HepG2 (cell line): ENCODE results near the gene BIRC2. TPM values are rescaled to one million over a fixed set of nuclear protein-coding genes. Genes with fewer than 3 reads are reported as not detected.

Experiments
- ATAC-seq: fragments of 200-7000 bp; cut with Tn5 transposase; 3 replicates; pipeline ENCODE4 v1.9.1; 2020; ENCODE audit warnings: mild to moderate bottlenecking, moderate library complexity
- BruUV-seq: library from RNA; stranded (reverse); fragments of 400-500 nt; replicated peaks from 2 replicates; lab custom pipeline; 2021; lab: Mats Ljungman, UMichigan
- CTCF ChIA-PET: fragments of 300-600 bp; formaldehyde crosslinking; extraction: SDS; loops from one replicate; lab custom pipeline; 2021; ENCODE audit warnings: low total read pairs, inconsistent platforms, low intra/inter-chr PET ratio; lab: Yijun Ruan, JAX
- POLR2A ChIA-PET: fragments of 350-600 bp; sonication (Branson Sonifier 250); formaldehyde crosslinking; loops from one replicate; lab custom pipeline; 2020; ENCODE audit warnings: antibody characterized with exemption, inconsistent platforms; lab: Yijun Ruan, JAX
- DNase-seq: peaks from one replicate; pipeline ENCODE4 v3.0.0-alpha.2; 2015; ENCODE audit warnings: low spot score
- FAIRE-seq: peaks from 3 replicates; lab custom pipeline; 2011; peaks lifted over from hg19 to GRCh38; lab: Jason Lieb, UNC
- H2AFZ ChIP-seq: one replicate; pipeline ENCODE4 v1.6.1; 2011; ENCODE audit warnings: low read length, inconsistent platforms
- H3K27ac ChIP-seq: fragments of 300-600 bp; 3 replicates; pipeline ENCODE4 v1.8.0; 2011; ENCODE audit warnings: mixed run types, mild to moderate bottlenecking, mixed read lengths, low read length, inconsistent platforms; ENCODE audit not compliant: insufficient read depth; ENCODE audit errors: extremely low read length
- H3K27me3 ChIP-seq, 2 experiments: fragments of 200-600 bp in 1 of 2; 2 replicates in 1 of 2; 3 replicates in 1 of 2; pipeline versions ENCODE4 v1.6.0 to v1.8.0; 2011; ENCODE audit warnings: low read length in 2 of 2, mild to moderate bottlenecking in 2 of 2, moderate library complexity in 2 of 2, inconsistent platforms in 1 of 2; ENCODE audit not compliant: insufficient read depth in 2 of 2, control insufficient read depth in 1 of 2
- H3K36me3 ChIP-seq, 2 experiments: fragments of 200-600 bp in 1 of 2; replicated peaks in 1 of 2; 2 replicates in 1 of 2; 3 replicates in 1 of 2; pipeline versions ENCODE4 v1.5.1 to v1.8.0; 2011; ENCODE audit warnings: low read length in 2 of 2, inconsistent platforms in 1 of 2; ENCODE audit not compliant: insufficient read depth in 2 of 2, control insufficient read depth in 1 of 2
- H3K4me1 ChIP-seq: 2 replicates; pipeline ENCODE4 v1.5.1; 2012; ENCODE audit warnings: low read length, inconsistent platforms; ENCODE audit not compliant: insufficient read depth
- H3K4me2 ChIP-seq: 2 replicates; pipeline ENCODE4 v1.6.0; 2011; ENCODE audit warnings: low read depth, low read length, inconsistent platforms
- H3K4me3 ChIP-seq, 3 experiments: fragments of 200-600 bp in 1 of 3; sonication (generic), shearing (Covaris generic) in 1 of 3; replicated peaks in 1 of 3; 2 replicates each; pipeline ENCODE4 v1.5.1; 2011 to 2016; ENCODE audit warnings: low read length in 3 of 3, inconsistent platforms in 2 of 3, low read depth in 2 of 3, mild to moderate bottlenecking in 2 of 3, control low read depth in 1 of 3, mixed read lengths in 1 of 3; ENCODE audit not compliant: insufficient read depth in 1 of 3
- H3K79me2 ChIP-seq: one replicate; pipeline ENCODE4 v1.6.1; 2011; ENCODE audit warnings: low read length, inconsistent platforms; ENCODE audit not compliant: insufficient read depth
- H3K9ac ChIP-seq: 2 replicates; pipeline ENCODE4 v1.6.0; 2011; ENCODE audit warnings: mild to moderate bottlenecking, low read depth, low read length, inconsistent platforms; ENCODE audit not compliant: insufficient read depth
- H3K9me3 ChIP-seq: 2 replicates; pipeline ENCODE4 v1.5.1; 2012; ENCODE audit warnings: mild to moderate bottlenecking, low read length
- H4K20me1 ChIP-seq: 2 replicates; pipeline ENCODE4 v1.6.0; 2011; ENCODE audit warnings: inconsistent platforms, mild to moderate bottlenecking, low read length, moderate library complexity; ENCODE audit not compliant: insufficient read depth
- CAMTA2 ChIP-seq: sonication (generic); formaldehyde crosslinking; IDR thresholded peaks from 2 replicates; pipeline ENCODE4 v1.4.0; 2020; ENCODE audit warnings: mild to moderate bottlenecking, missing genetic modification reagents, borderline replicate concordance
- CTCF ChIP-seq: sonication (generic); formaldehyde crosslinking; IDR thresholded peaks from 2 replicates; pipeline ENCODE4 v1.5.0; 2020; ENCODE audit warnings: mild to moderate bottlenecking, missing genetic modification reagents, moderate library complexity
- ERF ChIP-seq: IDR thresholded peaks from 2 replicates; pipeline ENCODE4 v1.6.1; 2018; ENCODE audit warnings: missing biosample characterization, missing genetic modification reagents
- HDAC2 ChIP-seq: sonication (generic); formaldehyde crosslinking; IDR thresholded peaks from 2 replicates; pipeline ENCODE4 v1.4.0; 2020; ENCODE audit warnings: missing genetic modification reagents
- HOXA9 ChIP-seq: sonication (generic); formaldehyde crosslinking; IDR thresholded peaks from 2 replicates; pipeline ENCODE4 v1.8.1; 2022; ENCODE audit warnings: missing genetic modification reagents, mild to moderate bottlenecking, moderate library complexity, borderline replicate concordance
- KDM2A ChIP-seq: sonication (generic); formaldehyde crosslinking; IDR thresholded peaks from 2 replicates; pipeline ENCODE4 v1.4.0; 2020; ENCODE audit warnings: low read depth, missing genetic modification reagents, borderline replicate concordance
- NFIC ChIP-seq: IDR thresholded peaks from 2 replicates; pipeline ENCODE4 v1.6.1; 2012; ENCODE audit warnings: mild to moderate bottlenecking, low read length, inconsistent platforms
- NR2C2 ChIP-seq: sonication (generic); formaldehyde crosslinking; IDR thresholded peaks from 2 replicates; pipeline ENCODE4 v1.4.0; 2020; ENCODE audit warnings: missing genetic modification reagents, mild to moderate bottlenecking, moderate library complexity, borderline replicate concordance
- PREB ChIP-seq: sonication (generic); formaldehyde crosslinking; IDR thresholded peaks from 2 replicates; pipeline ENCODE4 v1.4.0; 2020; ENCODE audit warnings: missing genetic modification reagents
- RFX3 ChIP-seq: IDR thresholded peaks from 2 replicates; pipeline ENCODE4 v1.6.1; 2016; ENCODE audit warnings: missing biosample characterization, missing genetic modification reagents
- SAP130 ChIP-seq: IDR thresholded peaks from 2 replicates; pipeline ENCODE4 v1.6.1; 2016; ENCODE audit warnings: low read depth
- SMC3 ChIP-seq: IDR thresholded peaks from 2 replicates; pipeline ENCODE4 v1.6.1; 2011; ENCODE audit warnings: low read length, improper control_type of control experiment
- SOX6 ChIP-seq, 2 experiments: fragments of 450-650 bp in 1 of 2; sonication (generic) in 1 of 2; formaldehyde crosslinking in 1 of 2; IDR thresholded peaks; 2 replicates each; pipeline versions ENCODE4 v1.4.0 to v1.6.1; 2017 to 2020; ENCODE audit warnings: antibody characterized with exemption in 1 of 2, mild to moderate bottlenecking in 1 of 2, missing genetic modification reagents in 1 of 2
- STAG1 ChIP-seq: sonication (generic); formaldehyde crosslinking; IDR thresholded peaks from 2 replicates; pipeline ENCODE4 v1.4.0; 2020; ENCODE audit warnings: missing genetic modification reagents
- SYNCRIP ChIP-seq: fragments of 200-400 bp; formaldehyde crosslinking; IDR thresholded peaks from 2 replicates; pipeline ENCODE4 v1.6.1; 2018; ENCODE audit warnings: mild to moderate bottlenecking, low read depth, low read length; ENCODE audit not compliant: insufficient read depth
- TCF7 ChIP-seq: sonication (generic); IDR thresholded peaks from 2 replicates; pipeline ENCODE4 v1.6.1; 2016; ENCODE audit warnings: antibody characterized with exemption, low read depth
- TEAD3 ChIP-seq: optimal IDR thresholded peaks from 2 replicates; pipeline ENCODE3; 2016; ENCODE audit warnings: borderline replicate concordance
- WIZ ChIP-seq: sonication (generic); formaldehyde crosslinking; IDR thresholded peaks from 2 replicates; pipeline ENCODE4 v1.5.1; 2020; ENCODE audit warnings: mild to moderate bottlenecking, missing genetic modification reagents
- ZIK1 ChIP-seq: sonication (generic); formaldehyde crosslinking; IDR thresholded peaks from 2 replicates; pipeline ENCODE4 v1.5.0; 2020; ENCODE audit warnings: mild to moderate bottlenecking, low read depth, missing genetic modification reagents, borderline replicate concordance
- ZNF333 ChIP-seq: sonication (generic); formaldehyde crosslinking; IDR thresholded peaks from 2 replicates; pipeline ENCODE4 v1.4.0; 2020; ENCODE audit warnings: mild to moderate bottlenecking, missing genetic modification reagents, borderline replicate concordance
- ZNF567 ChIP-seq: sonication (generic); formaldehyde crosslinking; IDR thresholded peaks from 2 replicates; pipeline ENCODE4 v1.8.1; 2023; ENCODE audit warnings: mild to moderate bottlenecking, missing genetic modification reagents, borderline replicate concordance
- ZNF569 ChIP-seq: sonication (generic); formaldehyde crosslinking; IDR thresholded peaks from 2 replicates; pipeline ENCODE4 v1.5.0; 2020; ENCODE audit warnings: mild to moderate bottlenecking, missing genetic modification reagents, moderate library complexity, borderline replicate concordance
- WGBS: methylation state at CpG from one replicate; pipeline ENCODE4 v1.1.6; 2017; ENCODE audit warnings: low lambda C conversion rate; 5-methylcytosine and 5-hydroxymethylcytosine counted together
- in situ Hi-C: cut with HindIII; loops from 2 replicates; pipeline ENCODE4 v1.10.0; 2017; ENCODE audit warnings: low pct_unique_long_range_greater_than_20kb; ENCODE audit not compliant: extremely low pct_ligation_motif_present
- intact Hi-C: fragments of 100-400 bp; cut with micrococcal nuclease; formaldehyde crosslinking; loops from one replicate; pipeline ENCODE4 v1.10.0; 2022; ENCODE audit not compliant: unreplicated experiment
- polyA plus RNA-seq, 8 experiments: library from polyadenylated mRNA; depleted of rRNA in 3 of 8; stranded (reverse) in 7 of 8; unstranded in 1 of 8; fragments of >200 nt; fragmentation: Illumina TruSeq in 4 of 8; extraction: Trizol in 4 of 8; gene quantifications; 2 replicates each; pipeline versions ENCODE4 v1.2.1 to v1.2.3, GENCODE V29; 2011 to 2016; ENCODE audit warnings: low read depth in 4 of 8, missing spikeins in 1 of 8, mixed read lengths in 1 of 8; ENCODE audit not compliant: insufficient read depth in 1 of 8
- total RNA-seq, 5 experiments: library from RNA; depleted of rRNA; stranded (reverse); fragments of >200 nt; fragmentation: Illumina TruSeq; extraction: Trizol; gene quantifications; 2 replicates each; pipeline ENCODE4 v1.2.3, GENCODE V29; 2016; ENCODE audit warnings: low read depth in 1 of 5

Gene BIRC2
- total and polyA plus RNA-seq, 2 of the 13 experiments (the other 11 are each of a cell fraction or from before 2014, with no cell fraction given): 61.7 to 62.2 TPM

GRCh38 chr11:102390667-102391465 lies 43.9 kb downstream of the BIRC2 start:
- H3K4me3 ChIP-seq: no peak overlapping the region
- FAIRE-seq: peak; percentile 83
- CTCF ChIA-PET: interaction anchor here (0.7 to 2.2 kb wide), 3 partner anchors 61 to 275 kb away, joined by 3 to 24 read pairs (median 4); no protein-coding TSS in a partner anchor
- WGBS: 63% methylated on average over 11 of the region's 12 CpGs
- BruUV-seq: no TSS peak
- intact Hi-C loops (loop anchor here (1.0 to 5.0 kb wide), 4 partner anchors 44 to 224 kb away; partner anchors contain the start of genes BIRC2 and TMEM123), in situ Hi-C loops (no loop called here)
- H3K27ac ChIP-seq: no peak overlapping the region
- peaks cover 2% of the 10 kb centered on the region for H3K79me2 ChIP-seq
- H3K36me3 ChIP-seq: peaks cover 2 to 8% of the 10 kb centered on the region in 2 experiments; a peak in 3 of 5 replicates
- H3K9ac ChIP-seq: no peak overlapping the region
- no peak overlapping the region for H3K4me2 ChIP-seq
- peak; percentile 70 for DNase-seq
- no peak overlapping the region for H2AFZ ChIP-seq
- no peaks in the 10 kb centered on the region for H3K9me3 ChIP-seq
- H4K20me1 ChIP-seq: peaks cover 8% of the 10 kb centered on the region; the same call in 1 of the 2 replicates
- no peaks in the 10 kb centered on the region; the same call in 1 of the 2 replicates for H3K4me1 ChIP-seq
- H3K27me3 ChIP-seq: no peaks in the 10 kb centered on the region
- POLR2A ChIA-PET: interaction anchor here (1.1 kb wide), 1 partner anchor 105 kb away, joined by 5 read pairs; no protein-coding TSS in a partner anchor
- ATAC-seq: peak; percentile 84
- 0 out of 2 replicates have a peak, but pooled peaks have one; percentile 31 for TF ChIP-seq ERF
- TF ChIP-seq CTCF (CRISPR knock-in tag): peak; percentile 92
- TF ChIP-seq CAMTA2 (CRISPR knock-in tag): 0 out of 2 replicates have a peak, but pooled peaks have one; percentile 29
- TF ChIP-seq SOX6 (IDR thresholded peaks at IDR 0.05): no peak
- peak; percentile 55 for TF ChIP-seq SOX6 (CRISPR knock-in tag; IDR thresholded peaks at IDR 0.05)
- no peak for TF ChIP-seq ZNF567 (CRISPR knock-in tag)
- TF ChIP-seq STAG1 (CRISPR knock-in tag): peak; percentile 84
- no peak for TF ChIP-seq WIZ (CRISPR knock-in tag)
- 0 out of 2 replicates have a peak, but pooled peaks have one; percentile 41 for TF ChIP-seq ZNF333 (CRISPR knock-in tag)
- no peak for TF ChIP-seq HOXA9 (CRISPR knock-in tag)
- TF ChIP-seq HDAC2 (CRISPR knock-in tag): 0 out of 2 replicates have a peak, but pooled peaks have one; percentile 31
- TF ChIP-seq PREB: no peak
- no peak for TF ChIP-seq ZNF569
- TF ChIP-seq TCF7: no peak
- no peak for TF ChIP-seq SYNCRIP
- no peak for TF ChIP-seq NFIC
- peak; percentile 91 for TF ChIP-seq SMC3
- peak; percentile 30 for TF ChIP-seq TEAD3 (CRISPR knock-in tag)
- TF ChIP-seq RFX3 (CRISPR knock-in tag): no peak
- peak; percentile 10; the same call in 1 of the 2 replicates for TF ChIP-seq SAP130
- TF ChIP-seq KDM2A (CRISPR knock-in tag): no peak
- TF ChIP-seq NR2C2 (CRISPR knock-in tag): 0 out of 2 replicates have a peak, but pooled peaks have one; percentile 24
- no peak for TF ChIP-seq ZIK1
